CD14-positive monocyte (primary cell): ENCODE results near the gene GPSM1. TPM values are rescaled to one million over a fixed set of nuclear protein-coding genes. Genes with fewer than 3 reads are reported as not detected.

Experiments used
- DNase-seq, 3 donors: peaks; one replicate each; pipeline ENCODE4 v3.0.0-alpha.2; 2011 to 2022
- H2AFZ ChIP-seq: 2 replicates; pipeline ENCODE4 v1.6.0; 2012; ENCODE audit warnings: mild to moderate bottlenecking, low read depth, low read length, inconsistent platforms; ENCODE audit not compliant: insufficient read depth, poor library complexity, severe bottlenecking
- H3K27ac ChIP-seq, 2 donors: 1 replicate in 1 of 2; 2 replicates in 1 of 2; pipeline ENCODE4 v1.5.1; 2012 to 2013; ENCODE audit warnings: low read length in 2 of 2, control low read depth in 1 of 2, inconsistent platforms in 1 of 2, low read depth in 1 of 2, mild to moderate bottlenecking in 1 of 2
- H3K27me3 ChIP-seq, 2 donors: one replicate each; pipeline versions ENCODE4 v1.6.0 to v1.6.1; 2011 to 2013; ENCODE audit warnings: low read length in 2 of 2; ENCODE audit not compliant: control insufficient read depth in 2 of 2, insufficient read depth in 2 of 2
- H3K36me3 ChIP-seq, 2 donors: replicated peaks in 1 of 2; 1 replicate in 1 of 2; 2 replicates in 1 of 2; pipeline versions ENCODE4 v1.5.1 to v1.6.1; 2012 to 2013; ENCODE audit warnings: low read length in 2 of 2, control low read depth in 1 of 2, inconsistent platforms in 1 of 2, mild to moderate bottlenecking in 1 of 2; ENCODE audit not compliant: insufficient read depth in 2 of 2, control insufficient read depth in 1 of 2
- H3K4me1 ChIP-seq, 2 donors: 1 replicate in 1 of 2; 2 replicates in 1 of 2; pipeline versions ENCODE4 v1.5.1 to v1.6.1; 2012 to 2013; ENCODE audit warnings: low read length in 2 of 2, control low read depth in 1 of 2, inconsistent platforms in 1 of 2, mild to moderate bottlenecking in 1 of 2, moderate library complexity in 1 of 2; ENCODE audit not compliant: insufficient read depth in 2 of 2, control insufficient read depth in 1 of 2
- H3K4me2 ChIP-seq: replicated peaks from 2 replicates; pipeline ENCODE3; 2012; ENCODE audit warnings: low read length, moderate library complexity, mild to moderate bottlenecking; ENCODE audit not compliant: poor library complexity, severe bottlenecking; ENCODE audit errors: extremely low read depth
- H3K4me3 ChIP-seq, 3 experiments: fragments of 200-600 bp in 1 of 3; sonication (generic) in 1 of 3; replicated peaks in 1 of 3; 1 replicate in 2 of 3; 2 replicates in 1 of 3; pipeline ENCODE4 v1.5.1; 2011 to 2013; ENCODE audit warnings: low read length in 3 of 3, mild to moderate bottlenecking in 3 of 3, control low read depth in 2 of 3, low read depth in 2 of 3, inconsistent platforms in 1 of 3, moderate library complexity in 1 of 3
- H3K79me2 ChIP-seq: 2 replicates; pipeline ENCODE4 v1.6.0; 2012; ENCODE audit warnings: mild to moderate bottlenecking, control low read depth, inconsistent platforms, low read length, moderate library complexity; ENCODE audit not compliant: insufficient read depth
- H3K9ac ChIP-seq: 2 replicates; pipeline ENCODE4 v1.6.0; 2017; ENCODE audit warnings: low read length, mild to moderate bottlenecking; ENCODE audit not compliant: insufficient read depth, poor library complexity, severe bottlenecking
- H3K9me3 ChIP-seq, 2 donors: replicated peaks in 1 of 2; 1 replicate in 1 of 2; 2 replicates in 1 of 2; pipeline versions ENCODE4 v1.5.1 to v1.6.1; 2012 to 2013; ENCODE audit warnings: low read length in 2 of 2, control low read depth in 1 of 2; ENCODE audit not compliant: control insufficient read depth in 1 of 2, insufficient read depth in 1 of 2
- H4K20me1 ChIP-seq: 2 replicates; pipeline ENCODE4 v1.6.0; 2012; ENCODE audit warnings: mild to moderate bottlenecking, low read length, control low read depth, moderate library complexity; ENCODE audit not compliant: insufficient read depth
- H3K27ac Mint-ChIP-seq, 7 donors: one replicate each; pipeline ENCODE4 v1.8.0; 2020; ENCODE audit warnings: mild to moderate bottlenecking in 7 of 7, mixed read lengths in 7 of 7, moderate library complexity in 6 of 7, inconsistent platforms in 2 of 7
- H3K27me3 Mint-ChIP-seq, 3 donors: one replicate each; pipeline ENCODE4 v1.8.0; 2021 to 2022; ENCODE audit warnings: low read depth in 3 of 3, mild to moderate bottlenecking in 3 of 3, mixed read lengths in 3 of 3, moderate library complexity in 3 of 3, inconsistent platforms in 1 of 3
- H3K36me3 Mint-ChIP-seq, 2 donors: one replicate each; pipeline ENCODE4 v1.8.0; 2020; ENCODE audit warnings: mixed read lengths in 2 of 2, inconsistent platforms in 1 of 2, mild to moderate bottlenecking in 1 of 2
- H3K4me1 Mint-ChIP-seq: one replicate; pipeline ENCODE4 v1.8.0; 2020; ENCODE audit warnings: mild to moderate bottlenecking, mixed read lengths
- H3K4me3 Mint-ChIP-seq, 2 donors: one replicate each; pipeline ENCODE4 v1.8.0; 2020; ENCODE audit warnings: mild to moderate bottlenecking in 2 of 2, mixed read lengths in 2 of 2, moderate library complexity in 1 of 2
- H3K9me3 Mint-ChIP-seq, 7 donors: one replicate each; pipeline ENCODE4 v1.8.0; 2020 to 2022; ENCODE audit warnings: mixed read lengths in 7 of 7, mild to moderate bottlenecking in 6 of 7, moderate library complexity in 6 of 7, inconsistent platforms in 2 of 7
- CTCF ChIP-seq: fragments of 200-600 bp; IDR thresholded peaks from one replicate; pipeline ENCODE4 v1.8.0; 2022; ENCODE audit warnings: antibody characterized with exemption, mild to moderate bottlenecking
- WGBS: methylation state at CpG from one replicate; pipeline ENCODE4 v1.1.5; 2013; ENCODE audit warnings: missing lambda C conversion rate; ENCODE audit not compliant: insufficient coverage; 5-methylcytosine and 5-hydroxymethylcytosine counted together
- intact Hi-C, 2 donors: fragments of 100-400 bp; cut with micrococcal nuclease; formaldehyde crosslinking; loops; one replicate each; pipeline versions ENCODE4 v1.15.0 to v1.15.1; 2023
- polyA plus RNA-seq, 3 donors: library from polyadenylated mRNA; depleted of rRNA in 1 of 3; unstranded in 2 of 3; stranded (reverse) in 1 of 3; fragments of 300-500 nt in 2 of 3; fragments of >200 nt in 1 of 3; fragmentation: Illumina TruSeq in 2 of 3; gene quantifications; 1 replicate in 2 of 3; 2 replicates in 1 of 3; pipeline ENCODE4 v1.2.3, GENCODE V29; 2012 to 2021

Gene GPSM1
- polyA plus RNA-seq, 3 donors = 0.67 to 3.1 (median 0.73) TPM

- no peaks in the 10 kb centered on the region for H3K27me3 ChIP-seq
- Mint-ChIP-seq H3K27ac (peak overlapping the region in 1 of 7 donors; percentile 57), H3K27me3 (no peaks in the 10 kb centered on the region), H3K36me3 (no peaks in the 10 kb centered on the region), H3K4me3 (no peak overlapping the region), H3K9me3 (no peaks in the 10 kb centered on the region), H3K4me1 (no peaks in the 10 kb centered on the region)
- no peak for TF ChIP-seq CTCF
- intact Hi-C loops = no loop called here
- H4K20me1 ChIP-seq = no peaks in the 10 kb centered on the region
- no peak overlapping the region for H3K4me2 ChIP-seq
- 95% methylated on average over 23 of the region's 30 CpGs for WGBS
- H2AFZ ChIP-seq = no peak overlapping the region
- no peak overlapping the region for H3K27ac ChIP-seq
- H3K9me3 ChIP-seq = no peaks in the 10 kb centered on the region
- no peaks in the 10 kb centered on the region for H3K4me1 ChIP-seq
- no peak overlapping the region for H3K4me3 ChIP-seq
- H3K36me3 ChIP-seq = no peaks in the 10 kb centered on the region
- no peak overlapping the region for H3K9ac ChIP-seq
- H3K79me2 ChIP-seq = no peaks in the 10 kb centered on the region
- DNase-seq = no peak
Observed at GRCh38 chr9:136336156-136336870, 9.0 kb downstream of the GPSM1 start.

- 94% methylated on average over 21 of the region's 23 CpGs for WGBS
- Mint-ChIP-seq H3K36me3 (no peaks in the 10 kb centered on the region), H3K27me3 (no peaks in the 10 kb centered on the region), H3K9me3 (no peaks in the 10 kb centered on the region), H3K4me1 (peaks cover 2% of the 10 kb centered on the region), H3K27ac (peak overlapping the region in 1 of 7 donors; percentile 57), H3K4me3 (no peak overlapping the region)
- H3K4me1 ChIP-seq = no peaks in the 10 kb centered on the region
- no peak overlapping the region for H3K4me3 ChIP-seq
- H3K36me3 ChIP-seq = no peaks in the 10 kb centered on the region
- no peaks in the 10 kb centered on the region for H3K9me3 ChIP-seq
- H4K20me1 ChIP-seq = no peaks in the 10 kb centered on the region
- no peaks in the 10 kb centered on the region for H3K27me3 ChIP-seq
- no peak overlapping the region for H3K27ac ChIP-seq
- no peak overlapping the region for H3K9ac ChIP-seq
- intact Hi-C loops = no loop called here
- no peaks in the 10 kb centered on the region for H3K79me2 ChIP-seq
- no peak overlapping the region for H3K4me2 ChIP-seq
- TF ChIP-seq CTCF = no peak
- no peak overlapping the region for H2AFZ ChIP-seq
- DNase-seq = no peak
Observed at GRCh38 chr9:136336881-136337280, 9.5 kb downstream of the GPSM1 start.
